CD4-positive, alpha-beta T cell treated with Interleukin-2 at 100 ng/mL for 4 hours (primary cell): ENCODE measurements around the gene PRLH.
"Not testable (repeated sequence)": the region's sequence is repeated elsewhere in the genome, so short reads cannot be mapped to it uniquely, and the experiment has no call there.

ENCODE experiments used
- DNase-seq: peaks from one replicate; pipeline ENCODE4 v3.0.0-alpha.2; 2020; ENCODE audit warnings: low spot score

Gene PRLH

GRCh38 chr2:237583385-237584295 is 17.3 kb downstream of the PRLH start:
- DNase-seq: no peak

- DNase-seq: no peak
Measured at GRCh38 chr2:237585590-237586221, 19.3 kb downstream of the PRLH start.

- DNase-seq: no peak
Measured at GRCh38 chr2:237588044-237588696, 21.8 kb downstream of the PRLH start.

GRCh38 chr2:237590272-237591140 is 24.1 kb downstream of the PRLH start, which contains the start of gene RAB17:
Gene RAB17, minus strand, starts transcription at chr2:237590734. Its CDS starts 4,580 bp downstream, at chr2:237586154.
- DNase-seq: no peak

- DNase-seq: no peak
Measured at GRCh38 chr2:237591141-237591881, 24.9 kb downstream of the PRLH start.

- no peak for DNase-seq
Measured at GRCh38 chr2:237592425-237592980, 26.1 kb downstream of the PRLH start.

- no peak for DNase-seq
Measured at GRCh38 chr2:237593036-237593435, 26.7 kb downstream of the PRLH start.

- no peak for DNase-seq
Measured at GRCh38 chr2:237593596-237594320, 27.4 kb downstream of the PRLH start.

GRCh38 chr2:237594514-237594871 is 28.1 kb downstream of the PRLH start:
- DNase-seq: no peak

GRCh38 chr2:237595829-237596519 is 29.6 kb downstream of the PRLH start:
- DNase-seq: not testable (repeated sequence)

- DNase-seq: no peak
Measured at GRCh38 chr2:237596520-237597195, 30.3 kb downstream of the PRLH start.

GRCh38 chr2:237597196-237598145 is 31.1 kb downstream of the PRLH start:
- no peak for DNase-seq

- no peak for DNase-seq
Measured at GRCh38 chr2:237598468-237599208, 32.3 kb downstream of the PRLH start.

GRCh38 chr2:237599465-237600110 is 33.2 kb downstream of the PRLH start:
- DNase-seq: no peak

- no peak for DNase-seq
Measured at GRCh38 chr2:237600205-237600846, 34.0 kb downstream of the PRLH start.
